ENCODE data around the gene IFIT3.
"Not testable (repeated sequence)": the region's sequence is repeated elsewhere in the genome, so short reads cannot be mapped to it uniquely, and the experiment has no call there.

IFIT3 gene

DNA sequence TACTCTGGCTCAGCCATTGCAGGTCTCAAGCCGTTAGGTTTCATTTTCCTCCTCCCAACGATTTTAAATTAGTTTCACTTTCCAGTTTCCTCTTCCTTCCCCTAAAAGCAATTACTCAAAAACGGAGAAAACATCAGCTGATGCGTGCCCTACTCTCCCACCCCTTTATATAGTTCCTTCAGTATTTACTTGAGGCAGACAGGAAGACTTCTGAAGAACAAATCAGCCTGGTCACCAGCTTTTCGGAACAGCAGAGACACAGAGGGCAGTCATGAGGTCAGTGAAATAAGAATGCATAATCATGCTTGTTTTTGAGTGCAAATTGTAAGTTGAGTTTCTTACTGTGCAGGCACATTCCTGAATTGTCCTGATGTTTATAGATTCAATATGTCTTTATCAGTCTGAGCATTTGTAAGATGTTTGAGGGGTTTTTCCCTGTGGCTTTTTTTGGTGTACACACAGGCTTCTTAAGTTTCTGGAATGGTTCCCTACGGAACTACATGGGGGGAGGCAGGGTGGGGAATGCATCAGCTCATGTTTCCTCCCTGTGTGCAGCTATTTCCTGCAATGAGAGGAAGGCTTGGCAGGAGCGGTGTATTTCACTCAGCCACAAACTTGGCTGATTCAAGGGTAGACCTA, at the start of gene IFIT3:
IFIT3 (plus strand) TSS at position 195 of the 639 bp plus-strand sequence; CDS start at position 272, 77 bp downstream.
- peak; percentile 69 to 88 for DNase-seq

DNA sequence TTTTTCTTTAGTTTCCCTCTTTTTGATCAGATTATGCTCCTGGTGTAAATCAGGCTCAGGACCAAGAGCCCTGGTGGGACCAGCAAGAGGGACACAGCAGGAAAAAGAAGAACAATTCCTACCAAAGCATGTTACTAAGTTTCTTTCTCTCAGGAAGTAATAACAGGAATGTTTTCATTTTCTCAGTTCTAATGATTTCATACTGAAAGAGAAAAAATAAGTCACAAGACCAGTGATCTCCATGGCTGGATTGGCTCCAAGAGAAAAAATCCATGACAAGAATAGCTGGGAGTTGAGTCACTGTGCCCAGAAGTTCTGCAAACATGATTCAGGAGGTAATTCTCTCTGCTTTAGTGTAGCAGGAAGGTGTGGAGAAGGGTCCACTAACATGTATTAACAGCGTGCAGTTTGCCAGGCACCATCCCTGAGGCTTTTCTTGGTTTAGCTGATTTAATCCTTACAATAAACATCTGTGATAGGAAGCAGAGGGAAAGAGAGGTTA, 49.7 kb upstream of the IFIT3 start:
- no peak for DNase-seq

DNA sequence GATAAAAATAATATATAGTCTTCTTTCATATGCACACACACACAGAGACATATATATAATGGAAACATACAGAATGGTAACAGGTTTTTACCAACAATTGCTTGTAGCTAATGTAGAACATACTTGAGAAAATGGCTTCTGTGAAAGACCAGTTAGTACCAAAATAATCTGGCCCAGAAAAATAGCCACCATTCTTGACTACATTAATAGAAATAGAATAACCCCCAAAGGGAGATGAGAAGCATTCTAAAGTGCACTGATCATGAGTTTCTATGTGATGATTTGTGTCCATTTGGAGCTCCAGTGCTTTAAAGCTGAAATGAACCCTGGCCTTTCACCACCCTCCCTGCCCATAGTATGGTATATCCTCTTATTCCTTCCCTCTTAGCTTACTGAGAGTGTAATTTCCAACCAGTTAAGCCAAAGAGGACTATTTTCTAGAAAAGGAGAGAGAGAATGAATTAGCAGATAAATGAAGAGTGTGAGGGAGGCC, 48.9 kb upstream of the IFIT3 start:
- no peak for DNase-seq

GRCh38 chr10:89279421-89279869, 48.4 kb upstream of the IFIT3 start:
- DNase-seq: no peak

- no peak for DNase-seq
These were observed 47.3 kb upstream of the IFIT3 start for GRCh38 chr10:89280508-89280907.

DNA sequence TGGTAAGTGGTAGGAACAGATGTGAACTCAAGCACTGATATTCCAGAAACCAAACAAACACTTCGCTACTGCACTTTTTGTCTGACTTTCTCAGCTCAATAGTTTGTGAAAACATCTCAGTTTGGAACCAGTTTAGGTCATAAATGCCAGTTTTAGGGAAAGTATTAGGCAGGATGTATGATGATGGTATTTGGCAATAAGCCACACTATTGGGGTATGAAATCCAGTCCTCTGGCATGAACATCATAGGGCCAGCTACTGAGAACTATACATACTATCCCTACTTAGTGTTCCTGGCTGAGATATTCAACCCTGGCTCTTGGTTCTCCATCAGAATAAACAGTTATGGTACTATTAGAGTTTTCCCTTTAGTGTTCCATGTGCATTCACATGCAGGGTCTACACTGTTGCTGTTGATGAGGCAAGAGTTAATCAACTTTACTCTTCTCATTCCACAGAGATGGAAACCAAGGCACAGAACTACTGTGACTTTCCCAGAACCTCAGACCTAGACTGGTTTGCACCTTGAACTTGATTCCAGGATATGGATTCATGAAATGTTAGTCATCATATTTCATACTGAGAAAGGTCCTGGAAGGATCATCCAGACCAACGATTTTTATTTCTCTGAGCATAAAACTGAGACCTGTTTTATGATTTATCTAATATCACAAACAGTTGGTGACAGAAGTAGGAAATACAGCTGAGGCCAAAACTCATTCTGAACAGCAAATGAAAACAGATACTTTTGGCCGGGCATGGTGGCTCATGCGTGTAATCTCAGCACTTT, 46.0 kb upstream of the IFIT3 start:
- DNase-seq: no peak

GRCh38 chr10:89283025-89283935, 44.5 kb upstream of the IFIT3 start:
- no peak for DNase-seq

DNA sequence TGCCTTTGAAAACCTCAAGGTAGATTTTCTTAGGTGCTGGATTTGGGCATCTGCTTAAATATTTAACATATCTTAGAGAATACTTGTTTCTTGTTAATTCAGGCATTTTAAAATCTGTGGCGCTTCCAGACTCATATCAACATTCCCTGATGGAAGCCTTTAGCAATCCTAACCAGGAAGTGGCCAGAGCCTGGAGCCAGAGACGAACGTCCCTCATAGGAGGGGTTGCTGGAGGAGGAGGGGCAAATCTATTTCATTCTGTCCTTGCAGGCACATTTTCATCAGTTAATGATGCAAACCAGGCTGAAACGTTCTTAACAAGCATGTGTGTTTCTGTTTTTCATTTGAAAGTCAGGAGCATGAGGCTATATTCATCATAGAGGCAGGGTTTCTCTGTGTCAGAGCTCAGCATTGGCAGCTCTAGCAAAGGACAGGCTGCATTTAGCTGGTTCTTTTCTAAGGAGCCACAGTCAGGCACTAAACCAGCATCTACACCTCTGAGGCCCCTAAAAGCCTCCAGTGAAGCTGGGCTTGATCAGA, 43.8 kb upstream of the IFIT3 start:
- DNase-seq: peak; percentile 38 to 83

- not testable (repeated sequence) for DNase-seq
These were observed 43.1 kb upstream of the IFIT3 start for GRCh38 chr10:89284711-89285110.

DNA sequence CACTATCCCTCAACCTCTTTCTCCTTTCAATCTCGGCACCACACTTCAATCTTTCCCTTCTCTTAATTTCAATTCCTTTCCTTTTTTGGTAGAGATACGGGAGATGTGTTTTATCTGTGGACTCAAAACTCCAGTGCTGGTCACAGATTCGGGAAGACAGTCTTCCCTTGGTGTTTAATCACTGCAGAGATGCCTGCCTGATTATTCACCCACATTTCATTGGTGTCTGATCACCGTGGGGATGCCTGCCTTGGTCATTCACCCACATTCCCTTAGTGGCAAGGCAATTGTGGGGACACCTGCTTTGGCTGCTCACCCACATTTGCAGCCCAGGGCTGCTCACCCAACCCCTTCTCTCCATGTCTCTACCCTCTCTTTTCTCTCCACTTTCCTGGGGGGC, 42.5 kb upstream of the IFIT3 start:
- not testable (repeated sequence) for DNase-seq

DNA sequence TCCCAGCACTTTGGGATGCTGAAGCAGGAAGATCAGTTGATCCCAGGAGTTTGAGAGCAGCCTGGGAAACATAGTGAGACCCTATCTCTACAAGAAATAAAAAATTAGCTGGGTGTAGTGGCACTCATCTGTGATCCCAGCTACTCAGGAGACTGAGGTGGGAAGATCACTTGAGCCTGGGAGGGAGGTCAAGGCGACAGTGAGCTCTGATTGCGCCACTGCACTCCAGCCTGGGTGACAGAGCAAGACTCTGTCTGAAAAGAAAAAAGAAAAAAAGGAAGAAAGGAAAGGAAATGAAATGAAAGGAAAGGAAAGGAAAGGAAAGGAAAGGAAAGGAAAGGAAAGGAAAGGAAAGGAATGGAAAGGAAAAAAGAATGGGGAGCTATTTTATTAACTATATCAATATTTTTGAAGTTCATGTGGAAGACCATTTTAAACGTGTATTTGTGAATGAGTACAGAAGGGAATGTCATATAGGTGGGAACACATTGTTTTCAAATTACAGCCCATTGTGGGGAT, 33.0 kb upstream of the IFIT3 start:
- DNase-seq: no peak

DNA sequence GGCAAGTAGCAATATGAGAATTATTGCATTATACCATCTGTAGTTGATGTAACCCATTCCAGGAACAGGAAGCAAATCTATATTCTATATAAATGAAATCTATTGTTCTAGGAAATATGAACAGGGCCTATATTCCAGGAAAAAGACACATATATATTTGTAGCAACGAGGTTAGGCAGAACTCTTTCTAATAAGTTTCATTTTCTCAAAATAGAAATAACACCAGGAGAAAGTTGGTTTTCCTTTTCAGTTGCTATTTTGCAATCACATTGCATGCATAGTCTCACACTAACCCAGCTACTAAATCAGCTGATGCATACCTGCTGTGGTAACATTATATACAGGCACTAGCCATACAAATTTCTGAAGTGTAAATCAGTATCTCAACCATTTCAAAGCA, 32.2 kb upstream of the IFIT3 start:
- no peak for DNase-seq

DNA sequence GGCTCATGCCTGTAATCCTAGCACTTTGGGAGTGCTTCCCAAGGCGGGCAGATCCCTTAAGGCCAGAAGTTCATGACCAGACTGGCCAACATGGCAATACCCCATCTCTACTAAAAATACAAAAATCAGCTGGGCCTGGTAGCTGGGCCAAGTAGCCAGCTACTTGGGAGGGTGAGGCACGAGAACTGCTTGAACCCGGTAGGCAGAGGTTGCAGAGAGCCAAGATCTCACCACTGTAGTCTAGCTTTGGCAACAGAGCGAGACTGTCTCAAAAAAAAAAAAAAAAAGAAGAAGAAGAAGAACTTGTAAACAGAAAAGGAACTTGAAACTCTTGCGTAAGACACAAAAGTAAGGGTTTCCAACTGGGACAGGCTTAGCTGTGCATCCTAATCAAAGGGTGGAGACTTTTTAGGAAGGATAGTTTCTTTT, 31.6 kb upstream of the IFIT3 start:
- peak in 1 of 2 donors; percentile 37 for DNase-seq

DNA sequence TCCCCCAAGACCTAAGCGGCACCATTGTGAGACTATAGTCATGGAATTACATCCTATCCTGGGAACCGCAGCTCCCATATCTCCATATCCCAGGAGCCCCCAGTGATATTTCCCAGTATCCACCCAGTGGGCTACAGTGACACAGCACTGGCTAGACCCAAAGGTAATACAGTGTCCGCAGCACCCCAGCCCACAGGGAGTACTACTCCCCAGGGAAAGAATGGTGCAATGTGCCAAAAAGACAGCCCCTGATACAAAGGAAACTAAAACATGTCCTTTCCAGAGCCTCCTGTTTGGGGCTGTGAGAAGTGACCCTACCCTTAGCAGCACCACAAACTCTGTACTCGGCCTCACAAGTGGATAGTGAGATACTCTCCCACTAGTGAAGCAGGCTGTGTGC, 30.4 kb upstream of the IFIT3 start:
- no peak for DNase-seq

GRCh38 chr10:89297791-89298190, 30.0 kb upstream of the IFIT3 start:
- DNase-seq: no peak

DNA sequence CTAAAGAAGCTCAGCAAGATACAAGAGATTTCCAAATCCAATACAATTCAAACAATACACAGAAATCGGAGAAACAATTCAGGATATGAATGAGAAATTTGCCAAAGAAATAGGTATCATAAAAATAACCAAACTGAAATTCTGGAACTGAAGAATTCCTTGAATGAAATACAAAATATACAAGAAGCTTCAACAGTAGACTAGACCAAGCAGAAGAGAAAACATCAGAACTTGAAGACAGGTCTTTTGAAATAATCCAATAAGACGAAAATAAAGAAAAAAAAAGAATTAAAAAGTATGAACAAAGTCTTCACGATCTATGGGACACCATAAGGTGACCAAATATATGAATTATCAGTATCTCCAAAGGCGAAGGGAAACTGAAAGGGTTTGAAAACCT, 28.8 kb upstream of the IFIT3 start:
- DNase-seq: no peak

DNA sequence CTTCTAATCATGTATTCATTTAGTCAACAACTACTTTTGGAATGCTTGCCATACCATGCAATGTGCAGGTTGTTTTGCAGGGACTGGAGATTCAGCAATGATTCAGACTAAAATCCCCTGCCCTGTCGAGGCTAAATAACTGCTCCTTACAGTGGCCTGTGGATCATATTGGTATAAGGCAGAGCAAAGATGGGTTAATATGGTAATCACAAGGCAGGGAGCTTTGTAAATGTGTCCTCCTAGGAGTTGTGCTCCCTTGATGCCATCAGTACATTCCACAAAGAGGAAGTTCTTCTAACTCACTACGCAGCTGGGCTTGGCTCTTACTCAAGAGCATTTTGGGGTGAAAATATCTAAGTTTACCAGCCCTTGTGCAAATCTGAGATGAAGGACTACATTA, 26.6 kb upstream of the IFIT3 start:
- peak; percentile 12 to 79 for DNase-seq

DNA sequence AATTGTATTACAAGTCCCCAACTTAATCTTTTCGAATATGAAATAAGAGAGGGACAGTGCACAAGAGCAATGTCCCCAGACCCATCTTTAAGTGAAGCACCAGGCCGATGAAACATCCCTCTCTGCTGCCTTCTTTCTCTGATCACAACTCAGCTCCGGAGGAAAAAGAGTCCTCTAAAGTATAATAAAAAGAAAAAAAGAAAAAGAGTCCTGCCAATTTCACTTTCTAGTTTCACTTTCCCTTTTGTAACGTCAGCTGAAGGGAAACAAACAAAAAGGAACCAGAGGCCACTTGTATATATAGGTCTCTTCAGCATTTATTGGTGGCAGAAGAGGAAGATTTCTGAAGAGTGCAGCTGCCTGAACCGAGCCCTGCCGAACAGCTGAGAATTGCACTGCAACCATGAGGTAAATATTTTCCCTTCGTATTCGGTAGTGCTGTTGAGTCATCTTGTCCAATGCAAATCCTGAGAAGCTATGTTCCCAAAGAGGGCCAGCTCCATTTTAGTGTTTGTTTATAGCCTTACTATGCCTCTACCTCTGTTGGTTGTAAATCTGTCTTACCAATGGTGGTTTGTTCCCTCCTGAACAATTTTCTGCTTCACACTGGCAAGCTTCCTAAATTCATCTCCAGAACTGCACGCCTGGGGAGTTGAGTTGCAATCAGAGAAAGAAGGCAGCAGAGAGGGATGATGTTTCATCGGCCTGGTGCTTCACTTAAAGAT, 25.9 kb upstream of the IFIT3 start, which contains the start of gene IFIT2:
IFIT2 (plus strand) TSS at position 326 of the 725 bp plus-strand sequence; CDS start at position 404, 78 bp downstream.
- peak; percentile 75 to 92 for DNase-seq

- DNase-seq: no peak
These were observed 25.2 kb upstream of the IFIT3 start for GRCh38 chr10:89302625-89303024.

DNA sequence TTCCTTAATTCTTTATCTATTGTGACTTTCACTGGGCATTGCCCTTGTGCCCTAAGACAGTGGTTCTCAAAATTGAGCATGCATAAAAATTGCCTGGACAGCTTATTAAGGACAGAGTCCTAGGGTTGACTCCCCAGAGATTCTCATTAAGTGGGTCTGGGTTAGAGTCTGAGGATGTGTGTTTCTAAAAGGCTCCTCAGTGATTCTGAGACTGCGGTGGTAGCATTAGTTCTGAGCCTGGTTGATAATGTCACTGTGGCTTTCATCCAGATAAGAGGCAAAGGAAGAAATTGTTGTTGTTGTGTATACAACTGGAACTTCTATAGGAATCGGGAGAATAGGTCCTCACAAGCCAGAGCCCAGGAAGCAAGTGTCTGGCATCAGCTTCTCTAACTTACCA, 24.6 kb upstream of the IFIT3 start:
- peak in 1 of 2 donors; percentile 29 for DNase-seq

DNA sequence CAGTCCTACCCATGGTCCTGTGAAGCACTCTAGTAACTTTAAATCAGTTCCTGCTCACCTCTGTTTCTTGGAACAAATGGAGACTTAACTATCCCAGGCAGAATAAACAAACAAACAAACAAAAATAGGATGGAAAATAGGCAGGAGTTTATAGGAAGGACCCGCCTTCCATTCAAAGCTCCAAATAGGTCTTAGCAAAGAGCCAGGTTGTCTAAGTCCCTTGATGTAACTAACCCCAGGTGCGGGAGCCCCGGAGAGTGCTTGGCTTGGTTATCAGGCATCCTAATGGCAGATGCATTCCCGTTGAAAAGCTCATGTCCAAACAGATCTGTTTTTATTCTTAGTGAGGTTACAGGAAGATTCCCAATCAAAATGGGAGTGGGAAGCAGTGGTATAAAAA, 23.8 kb upstream of the IFIT3 start:
- no peak for DNase-seq
